H1 (cell line): Measurements from ENCODE around the gene L3MBTL2. TPM values are rescaled to one million over a fixed set of nuclear protein-coding genes. Genes with fewer than 3 reads are reported as not detected.

Experiments
- CTCF ChIA-PET: fragments of 300-600 bp; sonication (Branson Sonifier 250); formaldehyde crosslinking; loops from one replicate; lab custom pipeline; 2021; ENCODE audit not compliant: partially characterized antibody; lab: Charles Lee
- POLR2A ChIA-PET: fragments of 300-600 bp; sonication (Branson Sonifier 250); formaldehyde crosslinking; loops from one replicate; lab custom pipeline; 2021; ENCODE audit warnings: inconsistent platforms; ENCODE audit not compliant: partially characterized antibody; lab: Charles Lee
- DNase-seq, 2 experiments: peaks; one replicate each; pipeline versions ENCODE4 v3.0.0 to v3.0.0-alpha.2; 2010 to 2022; ENCODE audit warnings: low spot score in 2 of 2, low read depth in 1 of 2, mixed read lengths in 1 of 2
- FAIRE-seq: peaks from 2 replicates; lab custom pipeline; 2011; peaks lifted over from hg19 to GRCh38; lab: Jason Lieb, UNC
- H2AFZ ChIP-seq: 2 replicates; pipeline ENCODE4 v1.8.1; 2012; ENCODE audit warnings: low read length, inconsistent platforms
- H2AK5ac ChIP-seq: 2 replicates; pipeline ENCODE4 v1.6.1; 2013; ENCODE audit warnings: low read depth, low read length
- H2BK120ac ChIP-seq: replicated peaks from 2 replicates; pipeline ENCODE3; 2013; ENCODE audit warnings: low read depth, low read length, inconsistent platforms
- H2BK12ac ChIP-seq: 2 replicates; pipeline ENCODE4 v1.6.1; 2013; ENCODE audit warnings: low read depth, low read length
- H2BK15ac ChIP-seq: 2 replicates; pipeline ENCODE4 v1.6.1; 2013; ENCODE audit warnings: low read length
- H2BK20ac ChIP-seq: 2 replicates; pipeline ENCODE4 v1.6.1; 2013; ENCODE audit warnings: low read length
- H2BK5ac ChIP-seq: 2 replicates; pipeline ENCODE4 v1.6.1; 2013; ENCODE audit warnings: low read depth, low read length
- H3K14ac ChIP-seq: 2 replicates; pipeline ENCODE4 v1.6.1; 2013; ENCODE audit warnings: inconsistent platforms; ENCODE audit not compliant: insufficient read length
- H3K18ac ChIP-seq: 2 replicates; pipeline ENCODE4 v1.6.1; 2013; ENCODE audit warnings: low read length; ENCODE audit errors: extremely low read depth
- H3K23ac ChIP-seq: 2 replicates; pipeline ENCODE4 v1.6.1; 2013; ENCODE audit warnings: inconsistent platforms; ENCODE audit not compliant: insufficient read length
- H3K23me2 ChIP-seq: 2 replicates; pipeline ENCODE4 v1.6.1; 2013; ENCODE audit warnings: low read depth, low read length
- H3K27ac ChIP-seq: 2 replicates; pipeline ENCODE4 v1.6.1; 2011; ENCODE audit warnings: low read depth, low read length, inconsistent platforms
- H3K27me3 ChIP-seq, 4 experiments: replicated peaks in 1 of 4; 1 replicate in 1 of 4; 2 replicates in 3 of 4; pipeline versions ENCODE4 v1.6.1 to v1.8.1; 2011 to 2013; ENCODE audit warnings: low read length in 3 of 4, mild to moderate bottlenecking in 3 of 4, inconsistent platforms in 2 of 4, mixed read lengths in 2 of 4, moderate library complexity in 1 of 4; ENCODE audit not compliant: control insufficient read depth in 3 of 4, insufficient read depth in 3 of 4; ENCODE audit errors: extremely low read depth in 1 of 4
- H3K36me3 ChIP-seq, 4 experiments: 2 replicates each; pipeline versions ENCODE4 v1.6.1 to v1.8.1; 2011 to 2013; ENCODE audit warnings: mild to moderate bottlenecking in 4 of 4, low read length in 3 of 4, moderate library complexity in 2 of 4, control low read depth in 1 of 4, inconsistent platforms in 1 of 4; ENCODE audit not compliant: insufficient read depth in 4 of 4, control insufficient read depth in 2 of 4
- H3K4ac ChIP-seq: replicated peaks from 2 replicates; pipeline ENCODE3; 2013; ENCODE audit warnings: low read length, low read depth, mixed read lengths, inconsistent platforms; ENCODE audit not compliant: insufficient read length
- H3K4me1 ChIP-seq, 4 experiments: replicated peaks in 1 of 4; 1 replicate in 1 of 4; 2 replicates in 3 of 4; pipeline versions ENCODE4 v1.6.1 to v1.8.1; 2011 to 2013; ENCODE audit warnings: low read length in 3 of 4, inconsistent platforms in 2 of 4, mixed read lengths in 1 of 4; ENCODE audit not compliant: insufficient read depth in 4 of 4, control insufficient read depth in 3 of 4
- H3K4me2 ChIP-seq, 2 experiments: 2 replicates each; pipeline versions ENCODE4 v1.6.1 to v1.8.1; 2011 to 2013; ENCODE audit warnings: low read depth in 2 of 2, low read length in 2 of 2, control low read depth in 1 of 2, inconsistent platforms in 1 of 2, mild to moderate bottlenecking in 1 of 2; ENCODE audit not compliant: insufficient read depth in 1 of 2
- H3K4me3 ChIP-seq, 4 experiments: fragments of 200-600, 300-600 bp in 1 of 4; sonication (generic), shearing (Covaris generic), sonication (Bioruptor Twin) in 1 of 4; 2 replicates each; pipeline versions ENCODE4 v1.5.1 to v1.8.1; 2011 to 2016; ENCODE audit warnings: low read length in 4 of 4, low read depth in 3 of 4, control low read depth in 2 of 4, inconsistent platforms in 2 of 4, mild to moderate bottlenecking in 2 of 4, mixed read lengths in 1 of 4, moderate library complexity in 1 of 4; ENCODE audit not compliant: insufficient read depth in 2 of 4; ENCODE audit errors: extremely low read depth in 1 of 4
- H3K56ac ChIP-seq: replicated peaks from 2 replicates; pipeline ENCODE3; 2013; ENCODE audit warnings: low read depth, mild to moderate bottlenecking, mixed read lengths, low read length, inconsistent platforms; ENCODE audit not compliant: insufficient read length
- H3K79me1 ChIP-seq: 2 replicates; pipeline ENCODE4 v1.6.1; 2013; ENCODE audit warnings: low read depth, low read length, control low read depth
- H3K79me2 ChIP-seq, 2 experiments: 2 replicates each; pipeline versions ENCODE4 v1.6.1 to v1.8.1; 2012 to 2013; ENCODE audit warnings: low read length in 2 of 2, mild to moderate bottlenecking in 2 of 2, inconsistent platforms in 1 of 2; ENCODE audit not compliant: insufficient read depth in 2 of 2, control insufficient read depth in 1 of 2
- H3K9ac ChIP-seq, 4 experiments: replicated peaks in 1 of 4; 1 replicate in 1 of 4; 2 replicates in 3 of 4; pipeline versions ENCODE4 v1.6.1 to v1.8.1; 2011 to 2013; ENCODE audit warnings: low read depth in 3 of 4, low read length in 3 of 4, control low read depth in 2 of 4, mild to moderate bottlenecking in 2 of 4, moderate library complexity in 2 of 4, inconsistent platforms in 1 of 4; ENCODE audit errors: extremely low read depth in 1 of 4
- H3K9me3 ChIP-seq, 2 experiments: 2 replicates each; pipeline versions ENCODE4 v1.6.1 to v1.8.1; 2012 to 2013; ENCODE audit warnings: mild to moderate bottlenecking in 2 of 2, moderate library complexity in 2 of 2, control low read depth in 1 of 2, inconsistent platforms in 1 of 2, low read depth in 1 of 2, low read length in 1 of 2, mixed read lengths in 1 of 2; ENCODE audit not compliant: insufficient read depth in 2 of 2
- H4K20me1 ChIP-seq, 2 experiments: replicated peaks in 1 of 2; 2 replicates each; pipeline versions ENCODE3 to v1.8.1; 2011 to 2013; ENCODE audit warnings: inconsistent platforms in 2 of 2, low read length in 2 of 2, mild to moderate bottlenecking in 1 of 2; ENCODE audit not compliant: insufficient read depth in 2 of 2, control insufficient read depth in 1 of 2
- H4K5ac ChIP-seq: 2 replicates; pipeline ENCODE4 v1.6.1; 2013; ENCODE audit warnings: low read length, low read depth, mixed read lengths, inconsistent platforms; ENCODE audit not compliant: insufficient read length
- H4K8ac ChIP-seq: 2 replicates; pipeline ENCODE4 v1.8.0; 2013; ENCODE audit warnings: mild to moderate bottlenecking, moderate library complexity, low read length, inconsistent platforms; ENCODE audit not compliant: insufficient read depth; ENCODE audit errors: extremely low read depth
- H4K91ac ChIP-seq: replicated peaks from 2 replicates; pipeline ENCODE3; 2013; ENCODE audit warnings: low read length, mixed read lengths, inconsistent platforms; ENCODE audit not compliant: insufficient read length
- CBX8 ChIP-seq: fragments of 300-800, 300-1000 bp; sonication (generic); IDR thresholded peaks from 2 replicates; pipeline ENCODE4 v1.7.1; 2016; ENCODE audit warnings: low read depth, low read length, borderline replicate concordance
- CHD1 ChIP-seq: IDR thresholded peaks from 2 replicates; pipeline ENCODE4 v1.6.1; 2012; ENCODE audit warnings: low read depth, low read length, improper control_type of control experiment
- CTBP2 ChIP-seq: IDR thresholded peaks from 2 replicates; pipeline ENCODE4 v1.7.0; 2011; ENCODE audit warnings: borderline replicate concordance, mild to moderate bottlenecking, moderate library complexity, mixed read lengths, low read length; ENCODE audit not compliant: insufficient read depth, insufficient read length
- EGR1 ChIP-seq: IDR thresholded peaks from 2 replicates; pipeline ENCODE4 v1.6.1; 2011; ENCODE audit warnings: low read depth, low read length, borderline replicate concordance
- EZH2 ChIP-seq: fragments of 200-600 bp; sonication (generic); IDR thresholded peaks from 2 replicates; pipeline ENCODE4 v1.7.1; 2012; ENCODE audit warnings: low read depth, mild to moderate bottlenecking, moderate library complexity, low read length, inconsistent platforms; ENCODE audit not compliant: severe bottlenecking
- JUN ChIP-seq: IDR thresholded peaks from 2 replicates; pipeline ENCODE4 v1.6.1; 2011; ENCODE audit warnings: low read depth, mild to moderate bottlenecking, improper control_type of control experiment, low read length
- RXRA ChIP-seq: IDR thresholded peaks from 2 replicates; pipeline ENCODE4 v1.6.1; 2011; ENCODE audit warnings: low read depth, mild to moderate bottlenecking, low read length, moderate library complexity; ENCODE audit not compliant: insufficient read depth
- SIRT6 ChIP-seq: IDR thresholded peaks from one replicate; pipeline ENCODE4 v1.7.1; 2012; ENCODE audit warnings: low read length, inconsistent platforms
- SIX5 ChIP-seq: IDR thresholded peaks from 2 replicates; pipeline ENCODE4 v1.6.1; 2011; ENCODE audit warnings: mild to moderate bottlenecking, low read depth, low read length
- TAF7 ChIP-seq: optimal IDR thresholded peaks from 2 replicates; pipeline ENCODE3; 2011; ENCODE audit warnings: low read depth, mild to moderate bottlenecking, inconsistent platforms, low read length, moderate library complexity, borderline replicate concordance
- TCF12 ChIP-seq: IDR thresholded peaks from 2 replicates; pipeline ENCODE4 v1.6.1; 2011; ENCODE audit warnings: low read depth, mild to moderate bottlenecking, low read length
- ZNF274 ChIP-seq: IDR thresholded peaks from 2 replicates; pipeline ENCODE4 v1.7.0; 2012; ENCODE audit warnings: low read length, borderline replicate concordance; ENCODE audit errors: extremely low read depth
- WGBS, 2 experiments: shearing (Covaris generic) in 1 of 2; methylation state at CpG; one replicate each; pipeline versions ENCODE4 v1.1.6 to v1.1.7; 2013 to 2015; ENCODE audit warnings: low lambda C conversion rate in 2 of 2, mixed read lengths in 2 of 2, inconsistent platforms in 1 of 2, low coverage in 1 of 2, missing lambda C conversion rate in 1 of 2; ENCODE audit not compliant: insufficient replicate concordance in 2 of 2, insufficient coverage in 1 of 2, insufficient read length in 1 of 2; ENCODE audit errors: extremely low coverage in 1 of 2, missing lambda C conversion rate in 1 of 2; 5-methylcytosine and 5-hydroxymethylcytosine counted together
- polyA plus RNA-seq, 7 experiments: library from polyadenylated mRNA; depleted of rRNA in 3 of 7; stranded (reverse) in 5 of 7; unstranded in 2 of 7; fragments of >200 nt in 5 of 7; fragments of 200-250 nt in 2 of 7; gene quantifications; 1 replicate in 5 of 7; 2 replicates in 1 of 7; 4 replicates in 1 of 7; pipeline versions ENCODE4 v1.2.1 to v1.2.3, GENCODE V29; 2011 to 2013; ENCODE audit warnings: missing spikeins in 2 of 7, mixed read lengths in 2 of 7
- total RNA-seq: library from RNA; stranded (reverse); fragmentation: NEBNext Ultra II Directional; extraction: Animal tissue kit (Norgen Biotek cat#: 25700); gene quantifications from 2 replicates; pipeline ENCODE4 v1.2.1, GENCODE V29; 2021
- TF ChIP-seq, protein P1 (sequence below): IDR thresholded peaks from 2 replicates; pipeline ENCODE4 v1.6.1; 2011; ENCODE audit warnings: low read length, improper control_type of control experiment

L3MBTL2 gene
- total and polyA plus RNA-seq, 2 of the 8 experiments (the other 6 are each of a cell fraction or from before 2014, with no cell fraction given) = 23.9 to 24.9 TPM

DNA sequence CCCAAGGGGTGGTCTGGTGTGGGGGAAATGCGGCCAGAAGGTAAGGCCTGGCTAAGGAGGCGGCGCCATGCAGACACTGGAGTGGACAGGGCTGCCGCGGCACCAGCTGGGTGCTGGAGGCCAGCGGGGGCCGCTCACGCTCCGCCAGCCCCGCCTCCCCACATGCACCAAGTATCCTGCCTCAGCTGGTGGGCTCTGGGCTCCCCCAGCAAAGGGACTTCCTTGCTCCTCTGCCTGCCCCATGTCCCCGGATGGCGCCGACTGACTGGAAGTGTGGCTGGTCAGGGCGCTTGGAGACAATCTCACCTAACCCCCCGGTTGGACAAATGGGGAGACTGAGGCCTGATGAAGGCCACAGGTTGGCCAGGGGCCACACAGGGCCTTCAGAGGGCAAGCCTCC, 43.2 kb downstream of the L3MBTL2 start:
- no peak overlapping the region for H2BK15ac ChIP-seq
- no peak overlapping the region; the same call in 1 of the 2 replicates for H3K27ac ChIP-seq
- H4K8ac ChIP-seq = no peak overlapping the region
- no peak overlapping the region for H3K4ac ChIP-seq
- H2BK12ac ChIP-seq = no peak overlapping the region
- H2BK5ac ChIP-seq = no peak overlapping the region; the same call in 1 of the 2 replicates
- FAIRE-seq (no peak), DNase-seq (no peak)
- WGBS, 2 experiments = 95% methylated on average over 11 of the region's 15 CpGs; no CpG with 5 or more reads in 1 of the 2 experiments
- H3K23ac ChIP-seq = no peak overlapping the region
- peaks cover 0 to 1% (median 0%) of the 10 kb centered on the region in 4 experiments; a peak in 3 of 7 replicates for H3K4me1 ChIP-seq
- H3K79me1 ChIP-seq = no peaks in the 10 kb centered on the region
- H2BK120ac ChIP-seq = no peak overlapping the region
- no peak overlapping the region for H3K18ac ChIP-seq
- no peaks in the 10 kb centered on the region for H3K27me3 ChIP-seq
- no peak overlapping the region for H2AK5ac ChIP-seq
- no peak overlapping the region for H2BK20ac ChIP-seq
- POLR2A ChIA-PET = interaction anchor here (1.1 to 6.9 kb wide), 5 partner anchors 9 to 17 kb away, joined by 4 to 26 read pairs (median 17); no protein-coding TSS in a partner anchor
- H3K36me3 ChIP-seq = peaks cover 40 to 70% (median 60%) of the 10 kb centered on the region in 4 experiments
- H3K9me3 ChIP-seq = no peaks in the 10 kb centered on the region
- H3K56ac ChIP-seq = no peak overlapping the region
- no peak overlapping the region for H3K4me3 ChIP-seq
- H4K20me1 ChIP-seq = peaks cover 0 to 21% of the 10 kb centered on the region in 2 experiments
- no peak overlapping the region for H3K14ac ChIP-seq
- no peak overlapping the region for H3K9ac ChIP-seq
- CTCF ChIA-PET = interaction anchor here (1.6 to 4.4 kb wide), 2 partner anchors 9 to 11 kb away, joined by 10 to 23 read pairs; no protein-coding TSS in a partner anchor
- TF ChIP-seq RXRA = no peak
- no peak for TF ChIP-seq EZH2
- TF ChIP-seq JUN = no peak
- no peak for TF ChIP-seq CBX8
- no peak for TF ChIP-seq TAF7
- no peak for TF ChIP-seq SIX5
- TF ChIP-seq EGR1 = no peak
- no peak for TF ChIP-seq CHD1
- TF ChIP-seq, protein P1, sequence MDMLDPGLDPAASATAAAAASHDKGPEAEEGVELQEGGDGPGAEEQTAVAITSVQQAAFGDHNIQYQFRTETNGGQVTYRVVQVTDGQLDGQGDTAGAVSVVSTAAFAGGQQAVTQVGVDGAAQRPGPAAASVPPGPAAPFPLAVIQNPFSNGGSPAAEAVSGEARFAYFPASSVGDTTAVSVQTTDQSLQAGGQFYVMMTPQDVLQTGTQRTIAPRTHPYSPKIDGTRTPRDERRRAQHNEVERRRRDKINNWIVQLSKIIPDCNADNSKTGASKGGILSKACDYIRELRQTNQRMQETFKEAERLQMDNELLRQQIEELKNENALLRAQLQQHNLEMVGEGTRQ = no peak
- TF ChIP-seq TCF12 = no peak
- no peak for TF ChIP-seq CTBP2
- no peak for TF ChIP-seq SIRT6
- no peak for TF ChIP-seq ZNF274
- TF ChIP-seq, all 59 proteins: peak for 0
- no peak overlapping the region for H4K91ac ChIP-seq
- no peaks in the 10 kb centered on the region for H3K79me2 ChIP-seq
- no peak overlapping the region for H3K4me2 ChIP-seq
- H2AFZ ChIP-seq = no peak overlapping the region
- H4K5ac ChIP-seq = no peak overlapping the region
- no peaks in the 10 kb centered on the region for H3K23me2 ChIP-seq
